HG03064 (cell line): Measurements from ENCODE around the gene NOMO2.
"Not testable (repeated sequence)": the region's sequence is repeated elsewhere in the genome, so short reads cannot be mapped to it uniquely, and the experiment has no call there.

Source experiments
- ATAC-seq: cut with Tn5 transposase; IDR thresholded peaks from one replicate; pipeline ENCODE4 v1.9.1; 2021; ENCODE audit warnings: low read depth; ENCODE audit not compliant: unreplicated experiment

The NOMO2 gene

GRCh38 chr16:18382696-18383095 is 179.2 kb downstream of the NOMO2 start:
- not testable (repeated sequence) for ATAC-seq
